Measurements from ENCODE around the gene PER3.

GRCh38 chr1:7871136-7871535 lies 87.0 kb downstream of the PER3 start:
- TF ChIP-seq CTCF (conservative IDR thresholded peaks at IDR 0.05; ENCODE audit: low read length) (no peak), EZH2phosphoT487 (IDR thresholded peaks at IDR 0.05; ENCODE audit: borderline replicate concordance) (no peak)
